HCT116 (cell line): ENCODE results near the gene RANBP1. TPM values are rescaled to one million over a fixed set of nuclear protein-coding genes. Genes with fewer than 3 reads are reported as not detected.

Experiments
- ATAC-seq: fragments of 200-7000 bp; cut with Tn5 transposase; 2 replicates; pipeline ENCODE4 v1.9.1; 2020; ENCODE audit warnings: mild to moderate bottlenecking, moderate library complexity
- BruUV-seq: library from RNA; stranded (reverse); fragments of 400-500 nt; replicated peaks from 2 replicates; lab custom pipeline; 2021; lab: Mats Ljungman, UMichigan
- CTCF ChIA-PET: fragments of 300-600 bp; sonication (Branson Sonifier 250); formaldehyde crosslinking; loops from one replicate; lab custom pipeline; 2021; ENCODE audit warnings: antibody characterized with exemption; lab: Charles Lee
- POLR2A ChIA-PET: fragments of 300-600, 350-600 bp; sonication (Branson Sonifier 250); formaldehyde crosslinking; loops from one replicate; lab custom pipeline; 2021; ENCODE audit warnings: antibody characterized with exemption; lab: Charles Lee
- RAD21 ChIA-PET, 2 experiments: fragments of 300-600 bp; sonication (Branson Sonifier 250); formaldehyde crosslinking; loops; one replicate each; lab custom pipeline; 2023; ENCODE audit warnings: low total read pairs in 2 of 2; ENCODE audit not compliant: uncharacterized antibody in 2 of 2, unreplicated experiment in 2 of 2, low non-redundant PET in 1 of 2; lab: Charles Lee
- DNase-seq: peaks from one replicate; pipeline ENCODE4 v3.0.0-alpha.2; 2010; ENCODE audit warnings: low read depth, low spot score
- H2AFZ ChIP-seq: fragments of 200-600 bp; shearing (Covaris generic), sonication (generic); 2 replicates; pipeline ENCODE4 v1.6.1; 2017; ENCODE audit warnings: low read depth, mixed run types, mixed read lengths, antibody characterized with exemption, low read length; ENCODE audit not compliant: poor library complexity, severe bottlenecking
- H3K27ac ChIP-seq: 2 replicates; pipeline ENCODE4 v1.5.1; 2012; ENCODE audit warnings: low read depth, low read length
- H3K27me3 ChIP-seq: fragments of 200-600 bp; sonication (generic); 2 replicates; pipeline ENCODE4 v1.6.1; 2016; ENCODE audit warnings: mixed run types, low read length, mixed read lengths; ENCODE audit not compliant: insufficient read depth
- H3K36me3 ChIP-seq, 2 experiments: fragments of 200-500 bp in 1 of 2; fragments of 200-600 bp in 1 of 2; sonication (Bioruptor generic) in 1 of 2; sonication (generic) in 1 of 2; 2 replicates each; pipeline versions ENCODE4 v1.5.1 to v1.6.1; 2014 to 2016; ENCODE audit warnings: low read length in 2 of 2, inconsistent platforms in 1 of 2, mixed read lengths in 1 of 2, mixed run types in 1 of 2; ENCODE audit not compliant: insufficient read depth in 2 of 2, control insufficient read depth in 1 of 2
- H3K4me1 ChIP-seq, 2 experiments: fragments of 200-600 bp in 1 of 2; sonication (generic) in 1 of 2; 2 replicates each; pipeline versions ENCODE4 v1.5.1 to v1.6.1; 2012 to 2017; ENCODE audit warnings: low read length in 2 of 2, inconsistent platforms in 1 of 2, mild to moderate bottlenecking in 1 of 2, mixed read lengths in 1 of 2, mixed run types in 1 of 2, moderate library complexity in 1 of 2; ENCODE audit not compliant: insufficient read depth in 2 of 2, control insufficient read depth in 1 of 2
- H3K4me2 ChIP-seq: fragments of 200-600 bp; sonication (generic); 2 replicates; pipeline ENCODE4 v1.6.1; 2017; ENCODE audit warnings: mixed run types, low read length, mixed read lengths
- H3K4me3 ChIP-seq, 2 experiments: fragments of 200-600 bp in 1 of 2; sonication (generic) in 1 of 2; replicated peaks in 1 of 2; 2 replicates each; pipeline ENCODE4 v1.5.1; 2011 to 2016; ENCODE audit warnings: low read length in 2 of 2, control low read depth in 1 of 2, low read depth in 1 of 2, mild to moderate bottlenecking in 1 of 2, mixed read lengths in 1 of 2, mixed run types in 1 of 2
- H3K79me2 ChIP-seq: fragments of 200-600 bp; sonication (generic); 2 replicates; pipeline ENCODE4 v1.6.1; 2017; ENCODE audit warnings: mild to moderate bottlenecking, mixed run types, low read length, moderate library complexity, mixed read lengths; ENCODE audit not compliant: insufficient read depth
- H3K9ac ChIP-seq: fragments of 200-600 bp; sonication (generic); 2 replicates; pipeline ENCODE4 v1.6.1; 2016; ENCODE audit warnings: low read length, mixed read lengths
- H3K9me2 ChIP-seq: fragments of 200-600 bp; sonication (generic), shearing (Covaris generic); 2 replicates; pipeline ENCODE4 v1.6.1; 2017; ENCODE audit warnings: mixed run types, mild to moderate bottlenecking, moderate library complexity; ENCODE audit not compliant: insufficient read depth
- H3K9me3 ChIP-seq, 2 experiments: fragments of 200-500 bp in 1 of 2; fragments of 200-600 bp in 1 of 2; sonication (Bioruptor generic) in 1 of 2; sonication (generic) in 1 of 2; 2 replicates each; pipeline ENCODE4 v1.6.1; 2014 to 2017; ENCODE audit warnings: low read length in 2 of 2, mixed read lengths in 2 of 2, inconsistent platforms in 1 of 2, low read depth in 1 of 2, mild to moderate bottlenecking in 1 of 2, mixed run types in 1 of 2, moderate library complexity in 1 of 2; ENCODE audit not compliant: control insufficient read depth in 1 of 2, insufficient read depth in 1 of 2
- H4K20me1 ChIP-seq: fragments of 200-600 bp; sonication (generic), shearing (Covaris generic); 2 replicates; pipeline ENCODE4 v1.6.1; 2017; ENCODE audit warnings: mixed run types, mild to moderate bottlenecking, moderate library complexity; ENCODE audit not compliant: insufficient read depth
- CBX3 ChIP-seq: IDR thresholded peaks from 2 replicates; pipeline ENCODE4 v1.6.1; 2012; ENCODE audit warnings: low read depth
- CEBPB ChIP-seq: IDR thresholded peaks from 2 replicates; pipeline ENCODE4 v1.6.1; 2012; ENCODE audit warnings: low read depth
- ELF1 ChIP-seq: IDR thresholded peaks from 2 replicates; pipeline ENCODE4 v1.6.1; 2012; ENCODE audit warnings: low read depth, borderline replicate concordance
- FOSL1 ChIP-seq: IDR thresholded peaks from 2 replicates; pipeline ENCODE4 v1.6.1; 2012; ENCODE audit warnings: low read depth
- POLR2A ChIP-seq: IDR thresholded peaks from 2 replicates; pipeline ENCODE4 v1.7.0; 2011; ENCODE audit warnings: borderline replicate concordance; ENCODE audit not compliant: insufficient read depth, insufficient read length; ENCODE audit errors: extremely low read depth
- YY1 ChIP-seq: IDR thresholded peaks from 2 replicates; pipeline ENCODE4 v1.6.1; 2011; ENCODE audit warnings: low read length, low read depth, moderate library complexity, mild to moderate bottlenecking; ENCODE audit not compliant: insufficient replicate concordance; ENCODE audit errors: extremely low read depth
- intact Hi-C: fragments of 100-400 bp; cut with micrococcal nuclease; formaldehyde crosslinking; loops from 2 replicates; pipeline ENCODE4 v1.10.0; 2022
- total RNA-seq: library from RNA; stranded (reverse); gene quantifications from one replicate; pipeline ENCODE4 v1.2.1, GENCODE V29; 2021; ENCODE audit not compliant: unreplicated experiment
- TF ChIP-seq, protein P1 (sequence below): IDR thresholded peaks from 2 replicates; pipeline ENCODE4 v1.6.1; 2012
- TF ChIP-seq, protein P2 (sequence below), 3 experiments: fragments of 200-600 bp in 1 of 3; sonication (generic) in 1 of 3; IDR thresholded peaks in 2 of 3; conservative IDR thresholded peaks in 1 of 3; 2 replicates each; pipeline ENCODE4 v1.5.1; 2012 to 2017; ENCODE audit warnings: low read depth in 2 of 3, low read length in 2 of 3, antibody characterized with exemption in 1 of 3, borderline replicate concordance in 1 of 3, control low read depth in 1 of 3, mild to moderate bottlenecking in 1 of 3, mixed read lengths in 1 of 3, mixed run types in 1 of 3, moderate library complexity in 1 of 3; ENCODE audit not compliant: insufficient read depth in 1 of 3
- TF ChIP-seq, protein P3 (sequence below): IDR thresholded peaks from 2 replicates; pipeline ENCODE4 v1.6.1; 2012

Gene RANBP1
- total RNA-seq, 1 experiment from 2014 or later: 351 TPM

DNA sequence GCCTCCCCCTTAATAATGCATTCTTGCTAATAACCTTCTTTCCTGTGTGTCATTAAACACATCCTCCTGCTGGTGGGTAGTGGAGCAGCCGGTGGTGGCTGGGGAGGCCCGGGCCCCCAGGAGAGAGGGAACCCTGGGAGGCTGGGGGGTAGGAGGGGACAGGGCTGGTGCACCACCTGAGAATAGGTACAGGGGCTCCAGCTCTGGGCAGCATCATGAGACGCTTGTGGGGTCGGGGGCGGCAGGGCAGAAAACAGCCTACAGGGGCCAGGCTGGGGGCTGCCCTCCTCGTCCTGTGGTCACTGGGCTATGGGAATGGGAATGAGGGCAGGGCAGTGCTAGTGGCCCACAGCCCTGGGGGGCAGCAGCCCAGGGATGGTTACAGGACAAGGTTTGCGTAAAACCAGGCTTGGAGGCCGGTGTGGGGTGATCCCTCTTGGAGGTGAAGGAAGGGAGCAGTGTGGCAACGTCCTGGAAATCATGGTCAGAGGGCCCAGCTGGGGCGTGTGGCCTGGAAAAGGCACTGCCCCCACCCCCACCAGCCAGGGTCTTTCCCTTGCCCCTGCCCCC lies 53.4 kb downstream of the RANBP1 start:
- intact Hi-C loops: no loop called here
- TF ChIP-seq ELF1 (no peak), POLR2A (no peak), CBX3 (no peak), FOSL1 (no peak), YY1 (no peak), CEBPB (no peak)
- TF ChIP-seq, protein P1, sequence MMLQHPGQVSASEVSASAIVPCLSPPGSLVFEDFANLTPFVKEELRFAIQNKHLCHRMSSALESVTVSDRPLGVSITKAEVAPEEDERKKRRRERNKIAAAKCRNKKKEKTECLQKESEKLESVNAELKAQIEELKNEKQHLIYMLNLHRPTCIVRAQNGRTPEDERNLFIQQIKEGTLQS: no peak
- TF ChIP-seq, protein P2, sequence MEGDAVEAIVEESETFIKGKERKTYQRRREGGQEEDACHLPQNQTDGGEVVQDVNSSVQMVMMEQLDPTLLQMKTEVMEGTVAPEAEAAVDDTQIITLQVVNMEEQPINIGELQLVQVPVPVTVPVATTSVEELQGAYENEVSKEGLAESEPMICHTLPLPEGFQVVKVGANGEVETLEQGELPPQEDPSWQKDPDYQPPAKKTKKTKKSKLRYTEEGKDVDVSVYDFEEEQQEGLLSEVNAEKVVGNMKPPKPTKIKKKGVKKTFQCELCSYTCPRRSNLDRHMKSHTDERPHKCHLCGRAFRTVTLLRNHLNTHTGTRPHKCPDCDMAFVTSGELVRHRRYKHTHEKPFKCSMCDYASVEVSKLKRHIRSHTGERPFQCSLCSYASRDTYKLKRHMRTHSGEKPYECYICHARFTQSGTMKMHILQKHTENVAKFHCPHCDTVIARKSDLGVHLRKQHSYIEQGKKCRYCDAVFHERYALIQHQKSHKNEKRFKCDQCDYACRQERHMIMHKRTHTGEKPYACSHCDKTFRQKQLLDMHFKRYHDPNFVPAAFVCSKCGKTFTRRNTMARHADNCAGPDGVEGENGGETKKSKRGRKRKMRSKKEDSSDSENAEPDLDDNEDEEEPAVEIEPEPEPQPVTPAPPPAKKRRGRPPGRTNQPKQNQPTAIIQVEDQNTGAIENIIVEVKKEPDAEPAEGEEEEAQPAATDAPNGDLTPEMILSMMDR (IDR thresholded peaks at IDR 0.05 in 2 of 3, conservative IDR thresholded peaks at IDR 0.05 in 1 of 3; ENCODE audit: borderline replicate concordance in 1 of 3, insufficient read depth in 1 of 3, low read depth in 2 of 3, low read length in 2 of 3): no peak
- TF ChIP-seq, protein P3, sequence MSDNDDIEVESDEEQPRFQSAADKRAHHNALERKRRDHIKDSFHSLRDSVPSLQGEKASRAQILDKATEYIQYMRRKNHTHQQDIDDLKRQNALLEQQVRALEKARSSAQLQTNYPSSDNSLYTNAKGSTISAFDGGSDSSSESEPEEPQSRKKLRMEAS: no peak
- ChIA-PET RAD21 (no interaction called here), CTCF (no interaction called here), POLR2A (no interaction called here)
- no peak overlapping the region for H3K27ac ChIP-seq
- DNase-seq (no peak), ATAC-seq (no peak)
- H3K4me3 ChIP-seq: no peak overlapping the region
- no peaks in the 10 kb centered on the region for H3K9me2 ChIP-seq
- H3K36me3 ChIP-seq: no peaks in the 10 kb centered on the region
- H2AFZ ChIP-seq: no peak overlapping the region
- no TSS peak for BruUV-seq
- H3K79me2 ChIP-seq: no peaks in the 10 kb centered on the region
- no peaks in the 10 kb centered on the region for H3K27me3 ChIP-seq
- no peaks in the 10 kb centered on the region for H3K9me3 ChIP-seq
- no peak overlapping the region for H3K9ac ChIP-seq
- H3K4me1 ChIP-seq: no peaks in the 10 kb centered on the region
- H3K4me2 ChIP-seq: no peak overlapping the region
- H4K20me1 ChIP-seq: no peaks in the 10 kb centered on the region
